Measurements from ENCODE around the gene VWCE. TPM values are rescaled to one million over a fixed set of nuclear protein-coding genes. Genes with fewer than 3 reads are reported as not detected.

VWCE gene
- total RNA-seq, 1 donor from 2014 or later = 34.0 TPM

GRCh38 chr11:61340979-61341378 lies 45.9 kb upstream of the VWCE start:
- DNase-seq (ENCODE audit: low spot score, unreplicated experiment) = no peak
- Mint-ChIP-seq H3K4me1 (ENCODE audit: low read depth) (peaks cover 3% of the 10 kb centered on the region), H3K27ac (no peak overlapping the region), H3K9me3 (ENCODE audit: low read depth) (no peaks in the 10 kb centered on the region), H3K36me3 (ENCODE audit: insufficient read depth) (peaks cover 7% of the 10 kb centered on the region), H3K27me3 (no peaks in the 10 kb centered on the region), H3K4me3 (ENCODE audit: low read depth) (no peak overlapping the region)
- TF ChIP-seq, protein P1, sequence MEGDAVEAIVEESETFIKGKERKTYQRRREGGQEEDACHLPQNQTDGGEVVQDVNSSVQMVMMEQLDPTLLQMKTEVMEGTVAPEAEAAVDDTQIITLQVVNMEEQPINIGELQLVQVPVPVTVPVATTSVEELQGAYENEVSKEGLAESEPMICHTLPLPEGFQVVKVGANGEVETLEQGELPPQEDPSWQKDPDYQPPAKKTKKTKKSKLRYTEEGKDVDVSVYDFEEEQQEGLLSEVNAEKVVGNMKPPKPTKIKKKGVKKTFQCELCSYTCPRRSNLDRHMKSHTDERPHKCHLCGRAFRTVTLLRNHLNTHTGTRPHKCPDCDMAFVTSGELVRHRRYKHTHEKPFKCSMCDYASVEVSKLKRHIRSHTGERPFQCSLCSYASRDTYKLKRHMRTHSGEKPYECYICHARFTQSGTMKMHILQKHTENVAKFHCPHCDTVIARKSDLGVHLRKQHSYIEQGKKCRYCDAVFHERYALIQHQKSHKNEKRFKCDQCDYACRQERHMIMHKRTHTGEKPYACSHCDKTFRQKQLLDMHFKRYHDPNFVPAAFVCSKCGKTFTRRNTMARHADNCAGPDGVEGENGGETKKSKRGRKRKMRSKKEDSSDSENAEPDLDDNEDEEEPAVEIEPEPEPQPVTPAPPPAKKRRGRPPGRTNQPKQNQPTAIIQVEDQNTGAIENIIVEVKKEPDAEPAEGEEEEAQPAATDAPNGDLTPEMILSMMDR (IDR thresholded peaks at IDR 0.05; ENCODE audit: unreplicated experiment) = no peak

DNA sequence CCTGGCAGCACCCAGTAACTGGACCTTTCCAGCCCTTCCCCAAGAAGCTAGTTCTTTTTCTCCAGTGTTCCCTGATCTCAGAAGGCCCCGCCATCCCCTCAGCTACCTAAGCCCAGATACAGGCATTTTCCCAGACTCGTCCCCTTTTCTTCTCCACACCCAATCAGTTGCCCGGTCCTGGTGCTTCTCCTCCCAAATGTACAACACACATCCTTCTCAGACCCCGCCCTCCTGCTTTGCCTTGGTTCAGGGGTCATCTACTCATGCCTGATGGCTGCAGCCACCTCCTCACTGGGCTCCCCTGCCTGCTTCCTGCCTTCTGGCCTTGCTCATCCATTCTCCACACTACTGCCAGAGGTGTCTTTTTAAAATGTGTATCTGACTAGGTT lies 44.4 kb upstream of the VWCE start:
- no peak overlapping the region for H3K4me3 Mint-ChIP-seq (ENCODE audit: low read depth)
- no peaks in the 10 kb centered on the region for H3K9me3 Mint-ChIP-seq (ENCODE audit: low read depth)
- TF ChIP-seq, protein P1 (IDR thresholded peaks at IDR 0.05; ENCODE audit: unreplicated experiment) = no peak
- peaks cover 7% of the 10 kb centered on the region for H3K36me3 Mint-ChIP-seq (ENCODE audit: insufficient read depth)
- H3K27ac Mint-ChIP-seq = peak overlapping the region; percentile 47
- no peaks in the 10 kb centered on the region for H3K27me3 Mint-ChIP-seq
- peaks cover 3% of the 10 kb centered on the region for H3K4me1 Mint-ChIP-seq (ENCODE audit: low read depth)
- DNase-seq (ENCODE audit: low spot score, unreplicated experiment) = no peak

GRCh38 chr11:61338783-61339489 lies 43.8 kb upstream of the VWCE start:
- Mint-ChIP-seq H3K9me3 (ENCODE audit: low read depth) (no peaks in the 10 kb centered on the region), H3K4me1 (ENCODE audit: low read depth) (peaks cover 3% of the 10 kb centered on the region), H3K27ac (no peak overlapping the region), H3K27me3 (no peaks in the 10 kb centered on the region), H3K4me3 (ENCODE audit: low read depth) (no peak overlapping the region), H3K36me3 (ENCODE audit: insufficient read depth) (peaks cover 7% of the 10 kb centered on the region)
- TF ChIP-seq, protein P1 (IDR thresholded peaks at IDR 0.05; ENCODE audit: unreplicated experiment) = no peak
- DNase-seq (ENCODE audit: low spot score, unreplicated experiment) = no peak

GRCh38 chr11:61337706-61338470 lies 42.8 kb upstream of the VWCE start:
- no peaks in the 10 kb centered on the region for H3K9me3 Mint-ChIP-seq (ENCODE audit: low read depth)
- TF ChIP-seq, protein P1 (IDR thresholded peaks at IDR 0.05; ENCODE audit: unreplicated experiment) = no peak
- no peaks in the 10 kb centered on the region for H3K27me3 Mint-ChIP-seq
- H3K4me3 Mint-ChIP-seq (ENCODE audit: low read depth) = no peak overlapping the region
- H3K4me1 Mint-ChIP-seq (ENCODE audit: low read depth) = peaks cover 6% of the 10 kb centered on the region
- H3K27ac Mint-ChIP-seq = no peak overlapping the region
- DNase-seq (ENCODE audit: low spot score, unreplicated experiment) = no peak
- peaks cover 7% of the 10 kb centered on the region for H3K36me3 Mint-ChIP-seq (ENCODE audit: insufficient read depth)

- no peaks in the 10 kb centered on the region for H3K27me3 Mint-ChIP-seq
These were observed 41.2 kb upstream of the VWCE start for GRCh38 chr11:61336171-61336935.

More at GRCh38 chr11:61336171-61336935, 41.2 kb upstream of the VWCE start:
- H3K27ac Mint-ChIP-seq = peak overlapping the region; percentile 94
- TF ChIP-seq, protein P1 (IDR thresholded peaks at IDR 0.05; ENCODE audit: unreplicated experiment) = peak; percentile 96
- H3K4me1 Mint-ChIP-seq (ENCODE audit: low read depth) = peaks cover 18% of the 10 kb centered on the region
- H3K9me3 Mint-ChIP-seq (ENCODE audit: low read depth) = no peaks in the 10 kb centered on the region
- H3K4me3 Mint-ChIP-seq (ENCODE audit: low read depth) = peak overlapping the region; percentile 7
- peak; percentile 75 for DNase-seq (ENCODE audit: low spot score, unreplicated experiment)
- H3K36me3 Mint-ChIP-seq (ENCODE audit: insufficient read depth) = peaks cover 5% of the 10 kb centered on the region

Measured in progenitor cell of endocrine pancreas (in vitro differentiated cells).